Sigmoid colon (tissue), 4 donors: ENCODE measurements around the gene ABLIM2.

ENCODE experiments used
- EP300 ChIP-seq, 4 donors: sonication (generic); formaldehyde crosslinking; IDR thresholded peaks; one replicate each; pipeline ENCODE4 v1.6.1; 2017; ENCODE audit warnings: antibody characterized with exemption in 4 of 4
- TF ChIP-seq, protein P1 (sequence below), 4 experiments: fragments of 450-650 bp in 3 of 4; fragments of 200-600 bp in 1 of 4; IDR thresholded peaks; one replicate each; pipeline ENCODE4 v1.5.1; 2016 to 2019; ENCODE audit warnings: antibody characterized with exemption in 4 of 4, mild to moderate bottlenecking in 3 of 4, moderate library complexity in 2 of 4

DNA sequence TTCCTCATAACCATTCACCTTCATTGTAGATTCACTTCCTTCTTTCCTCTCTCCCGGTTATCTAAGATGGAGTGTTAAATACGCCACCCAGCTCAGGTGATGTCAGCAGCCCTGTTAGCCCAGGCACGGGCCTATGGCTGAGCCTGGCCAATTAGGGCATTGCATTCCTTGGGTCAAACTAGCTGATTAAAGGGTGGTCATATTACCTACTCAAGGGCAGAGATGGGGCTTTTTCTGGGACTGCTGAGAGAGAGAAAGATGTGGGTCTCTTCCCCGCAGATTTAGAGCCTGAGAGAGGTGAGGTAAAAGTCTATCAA lies 179.0 kb downstream of the ABLIM2 start:
- TF ChIP-seq, protein P1, sequence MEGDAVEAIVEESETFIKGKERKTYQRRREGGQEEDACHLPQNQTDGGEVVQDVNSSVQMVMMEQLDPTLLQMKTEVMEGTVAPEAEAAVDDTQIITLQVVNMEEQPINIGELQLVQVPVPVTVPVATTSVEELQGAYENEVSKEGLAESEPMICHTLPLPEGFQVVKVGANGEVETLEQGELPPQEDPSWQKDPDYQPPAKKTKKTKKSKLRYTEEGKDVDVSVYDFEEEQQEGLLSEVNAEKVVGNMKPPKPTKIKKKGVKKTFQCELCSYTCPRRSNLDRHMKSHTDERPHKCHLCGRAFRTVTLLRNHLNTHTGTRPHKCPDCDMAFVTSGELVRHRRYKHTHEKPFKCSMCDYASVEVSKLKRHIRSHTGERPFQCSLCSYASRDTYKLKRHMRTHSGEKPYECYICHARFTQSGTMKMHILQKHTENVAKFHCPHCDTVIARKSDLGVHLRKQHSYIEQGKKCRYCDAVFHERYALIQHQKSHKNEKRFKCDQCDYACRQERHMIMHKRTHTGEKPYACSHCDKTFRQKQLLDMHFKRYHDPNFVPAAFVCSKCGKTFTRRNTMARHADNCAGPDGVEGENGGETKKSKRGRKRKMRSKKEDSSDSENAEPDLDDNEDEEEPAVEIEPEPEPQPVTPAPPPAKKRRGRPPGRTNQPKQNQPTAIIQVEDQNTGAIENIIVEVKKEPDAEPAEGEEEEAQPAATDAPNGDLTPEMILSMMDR (IDR thresholded peaks at IDR 0.05): no peak
- no peak for TF ChIP-seq EP300 (IDR thresholded peaks at IDR 0.05)
